HCT116 (cell line): Measurements from ENCODE around the gene PCDH9. TPM values are rescaled to one million over a fixed set of nuclear protein-coding genes. Genes with fewer than 3 reads are reported as not detected.

Source experiments
- ATAC-seq: fragments of 200-7000 bp; cut with Tn5 transposase; 2 replicates; pipeline ENCODE4 v1.9.1; 2020; ENCODE audit warnings: mild to moderate bottlenecking, moderate library complexity
- BruUV-seq: library from RNA; stranded (reverse); fragments of 400-500 nt; replicated peaks from 2 replicates; lab custom pipeline; 2021; lab: Mats Ljungman, UMichigan
- CTCF ChIA-PET: fragments of 300-600 bp; sonication (Branson Sonifier 250); formaldehyde crosslinking; loops from one replicate; lab custom pipeline; 2021; ENCODE audit warnings: antibody characterized with exemption; lab: Charles Lee
- POLR2A ChIA-PET: fragments of 300-600, 350-600 bp; sonication (Branson Sonifier 250); formaldehyde crosslinking; loops from one replicate; lab custom pipeline; 2021; ENCODE audit warnings: antibody characterized with exemption; lab: Charles Lee
- RAD21 ChIA-PET, 2 experiments: fragments of 300-600 bp; sonication (Branson Sonifier 250); formaldehyde crosslinking; loops; one replicate each; lab custom pipeline; 2023; ENCODE audit warnings: low total read pairs in 2 of 2; ENCODE audit not compliant: uncharacterized antibody in 2 of 2, unreplicated experiment in 2 of 2, low non-redundant PET in 1 of 2; lab: Charles Lee
- DNase-seq: peaks from one replicate; pipeline ENCODE4 v3.0.0-alpha.2; 2010; ENCODE audit warnings: low read depth, low spot score
- H2AFZ ChIP-seq: fragments of 200-600 bp; shearing (Covaris generic), sonication (generic); 2 replicates; pipeline ENCODE4 v1.6.1; 2017; ENCODE audit warnings: low read depth, mixed run types, mixed read lengths, antibody characterized with exemption, low read length; ENCODE audit not compliant: poor library complexity, severe bottlenecking
- H3K27ac ChIP-seq: 2 replicates; pipeline ENCODE4 v1.5.1; 2012; ENCODE audit warnings: low read depth, low read length
- H3K27me3 ChIP-seq: fragments of 200-600 bp; sonication (generic); 2 replicates; pipeline ENCODE4 v1.6.1; 2016; ENCODE audit warnings: mixed run types, low read length, mixed read lengths; ENCODE audit not compliant: insufficient read depth
- H3K36me3 ChIP-seq, 2 experiments: fragments of 200-500 bp in 1 of 2; fragments of 200-600 bp in 1 of 2; sonication (Bioruptor generic) in 1 of 2; sonication (generic) in 1 of 2; 2 replicates each; pipeline versions ENCODE4 v1.5.1 to v1.6.1; 2014 to 2016; ENCODE audit warnings: low read length in 2 of 2, inconsistent platforms in 1 of 2, mixed read lengths in 1 of 2, mixed run types in 1 of 2; ENCODE audit not compliant: insufficient read depth in 2 of 2, control insufficient read depth in 1 of 2
- H3K4me1 ChIP-seq, 2 experiments: fragments of 200-600 bp in 1 of 2; sonication (generic) in 1 of 2; 2 replicates each; pipeline versions ENCODE4 v1.5.1 to v1.6.1; 2012 to 2017; ENCODE audit warnings: low read length in 2 of 2, inconsistent platforms in 1 of 2, mild to moderate bottlenecking in 1 of 2, mixed read lengths in 1 of 2, mixed run types in 1 of 2, moderate library complexity in 1 of 2; ENCODE audit not compliant: insufficient read depth in 2 of 2, control insufficient read depth in 1 of 2
- H3K4me2 ChIP-seq: fragments of 200-600 bp; sonication (generic); 2 replicates; pipeline ENCODE4 v1.6.1; 2017; ENCODE audit warnings: mixed run types, low read length, mixed read lengths
- H3K4me3 ChIP-seq, 2 experiments: fragments of 200-600 bp in 1 of 2; sonication (generic) in 1 of 2; replicated peaks in 1 of 2; 2 replicates each; pipeline ENCODE4 v1.5.1; 2011 to 2016; ENCODE audit warnings: low read length in 2 of 2, control low read depth in 1 of 2, low read depth in 1 of 2, mild to moderate bottlenecking in 1 of 2, mixed read lengths in 1 of 2, mixed run types in 1 of 2
- H3K79me2 ChIP-seq: fragments of 200-600 bp; sonication (generic); 2 replicates; pipeline ENCODE4 v1.6.1; 2017; ENCODE audit warnings: mild to moderate bottlenecking, mixed run types, low read length, moderate library complexity, mixed read lengths; ENCODE audit not compliant: insufficient read depth
- H3K9ac ChIP-seq: fragments of 200-600 bp; sonication (generic); 2 replicates; pipeline ENCODE4 v1.6.1; 2016; ENCODE audit warnings: low read length, mixed read lengths
- H3K9me2 ChIP-seq: fragments of 200-600 bp; sonication (generic), shearing (Covaris generic); 2 replicates; pipeline ENCODE4 v1.6.1; 2017; ENCODE audit warnings: mixed run types, mild to moderate bottlenecking, moderate library complexity; ENCODE audit not compliant: insufficient read depth
- H3K9me3 ChIP-seq, 2 experiments: fragments of 200-500 bp in 1 of 2; fragments of 200-600 bp in 1 of 2; sonication (Bioruptor generic) in 1 of 2; sonication (generic) in 1 of 2; 2 replicates each; pipeline ENCODE4 v1.6.1; 2014 to 2017; ENCODE audit warnings: low read length in 2 of 2, mixed read lengths in 2 of 2, inconsistent platforms in 1 of 2, low read depth in 1 of 2, mild to moderate bottlenecking in 1 of 2, mixed run types in 1 of 2, moderate library complexity in 1 of 2; ENCODE audit not compliant: control insufficient read depth in 1 of 2, insufficient read depth in 1 of 2
- H4K20me1 ChIP-seq: fragments of 200-600 bp; sonication (generic), shearing (Covaris generic); 2 replicates; pipeline ENCODE4 v1.6.1; 2017; ENCODE audit warnings: mixed run types, mild to moderate bottlenecking, moderate library complexity; ENCODE audit not compliant: insufficient read depth
- CBX3 ChIP-seq: IDR thresholded peaks from 2 replicates; pipeline ENCODE4 v1.6.1; 2012; ENCODE audit warnings: low read depth
- CEBPB ChIP-seq: IDR thresholded peaks from 2 replicates; pipeline ENCODE4 v1.6.1; 2012; ENCODE audit warnings: low read depth
- ELF1 ChIP-seq: IDR thresholded peaks from 2 replicates; pipeline ENCODE4 v1.6.1; 2012; ENCODE audit warnings: low read depth, borderline replicate concordance
- EZH2 ChIP-seq: fragments of 200-600 bp; sonication (generic); IDR thresholded peaks from 2 replicates; pipeline ENCODE4 v1.6.1; 2017; ENCODE audit warnings: antibody characterized with exemption, mixed run types
- EZH2phosphoT487 ChIP-seq: fragments of 200-600 bp; IDR thresholded peaks from 2 replicates; pipeline ENCODE4 v1.6.1; 2018; ENCODE audit warnings: antibody characterized with exemption, borderline replicate concordance
- FOSL1 ChIP-seq: IDR thresholded peaks from 2 replicates; pipeline ENCODE4 v1.6.1; 2012; ENCODE audit warnings: low read depth
- JUND ChIP-seq: IDR thresholded peaks from 2 replicates; pipeline ENCODE4 v1.6.1; 2012
- POLR2A ChIP-seq: IDR thresholded peaks from 2 replicates; pipeline ENCODE4 v1.7.0; 2011; ENCODE audit warnings: borderline replicate concordance; ENCODE audit not compliant: insufficient read depth, insufficient read length; ENCODE audit errors: extremely low read depth
- SIN3A ChIP-seq: IDR thresholded peaks from 2 replicates; pipeline ENCODE4 v1.6.1; 2012; ENCODE audit warnings: low read depth
- SP1 ChIP-seq: IDR thresholded peaks from 2 replicates; pipeline ENCODE4 v1.6.1; 2012; ENCODE audit warnings: low read depth
- SRF ChIP-seq: IDR thresholded peaks from 2 replicates; pipeline ENCODE4 v1.6.1; 2012; ENCODE audit warnings: low read depth
- TCF7L2 ChIP-seq: IDR thresholded peaks from 2 replicates; pipeline ENCODE4 v1.7.0; 2011; ENCODE audit warnings: borderline replicate concordance, inconsistent platforms; ENCODE audit not compliant: insufficient read depth, insufficient read length; ENCODE audit errors: extremely low read depth
- YY1 ChIP-seq: IDR thresholded peaks from 2 replicates; pipeline ENCODE4 v1.6.1; 2011; ENCODE audit warnings: low read length, low read depth, moderate library complexity, mild to moderate bottlenecking; ENCODE audit not compliant: insufficient replicate concordance; ENCODE audit errors: extremely low read depth
- ZFX ChIP-seq: fragments of 450-650 bp; IDR thresholded peaks from 2 replicates; pipeline ENCODE4 v1.6.1; 2017
- ZNF274 ChIP-seq: fragments of 200-500 bp; sonication (Bioruptor generic); IDR thresholded peaks from 2 replicates; pipeline ENCODE4 v1.6.1; 2014; ENCODE audit warnings: mild to moderate bottlenecking, low read depth, low read length, inconsistent platforms
- intact Hi-C: fragments of 100-400 bp; cut with micrococcal nuclease; formaldehyde crosslinking; loops from 2 replicates; pipeline ENCODE4 v1.10.0; 2022
- total RNA-seq: library from RNA; stranded (reverse); gene quantifications from one replicate; pipeline ENCODE4 v1.2.1, GENCODE V29; 2021; ENCODE audit not compliant: unreplicated experiment
- TF ChIP-seq, protein P1 (sequence below): IDR thresholded peaks from 2 replicates; pipeline ENCODE4 v1.6.1; 2011; ENCODE audit warnings: mild to moderate bottlenecking, low read length, moderate library complexity; ENCODE audit not compliant: insufficient replicate concordance; ENCODE audit errors: extremely low read depth
- TF ChIP-seq, protein P2 (sequence below): IDR thresholded peaks from 2 replicates; pipeline ENCODE4 v1.6.1; 2012; ENCODE audit warnings: low read depth
- TF ChIP-seq, protein P3 (sequence below): IDR thresholded peaks from 2 replicates; pipeline ENCODE4 v1.6.1; 2012
- TF ChIP-seq, protein P4 (sequence below), 3 experiments: fragments of 200-600 bp in 1 of 3; sonication (generic) in 1 of 3; IDR thresholded peaks in 2 of 3; conservative IDR thresholded peaks in 1 of 3; 2 replicates each; pipeline ENCODE4 v1.5.1; 2012 to 2017; ENCODE audit warnings: low read depth in 2 of 3, low read length in 2 of 3, antibody characterized with exemption in 1 of 3, borderline replicate concordance in 1 of 3, control low read depth in 1 of 3, mild to moderate bottlenecking in 1 of 3, mixed read lengths in 1 of 3, mixed run types in 1 of 3, moderate library complexity in 1 of 3; ENCODE audit not compliant: insufficient read depth in 1 of 3

PCDH9 gene
- total RNA-seq, 1 experiment from 2014 or later = 0.02 TPM

DNA sequence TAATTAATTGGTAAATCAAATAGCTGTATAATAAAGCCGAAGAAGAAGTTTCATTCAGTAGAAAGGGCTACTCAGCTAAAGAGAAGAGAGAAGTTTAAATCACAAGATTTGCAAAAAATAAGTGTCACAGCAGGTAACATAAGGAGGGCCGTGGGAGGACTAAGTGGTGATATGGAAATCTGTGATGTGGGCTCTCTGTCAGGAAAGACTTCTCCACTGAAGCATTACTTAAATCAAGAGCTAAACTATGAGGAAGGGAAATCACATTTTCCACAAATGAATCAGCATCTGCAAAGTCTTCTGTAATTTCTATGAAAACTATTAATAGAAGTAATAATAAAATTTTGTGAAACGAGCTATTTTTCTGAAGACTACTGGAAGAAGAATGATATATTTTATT is 153.8 kb downstream of the PCDH9 start:
- intact Hi-C loops = no loop called here
- Histone ChIP-seq H3K79me2 (no peaks in the 10 kb centered on the region), H2AFZ (no peak overlapping the region), H3K27ac (no peak overlapping the region), H3K4me3 (no peak overlapping the region), H3K9me2 (no peaks in the 10 kb centered on the region), H3K9ac (no peak overlapping the region), H4K20me1 (no peaks in the 10 kb centered on the region), H3K9me3 (no peaks in the 10 kb centered on the region), H3K4me1 (no peaks in the 10 kb centered on the region), H3K4me2 (no peak overlapping the region), H3K36me3 (no peaks in the 10 kb centered on the region), H3K27me3 (no peaks in the 10 kb centered on the region)
- ChIA-PET CTCF (interaction anchor here (0.6 kb wide), 1 partner anchor 346 kb away, joined by 3 read pairs; no protein-coding TSS in a partner anchor), RAD21 (no interaction called here), POLR2A (no interaction called here)
- DNase-seq (no peak), ATAC-seq (no peak)
- no peak for TF ChIP-seq CBX3
- TF ChIP-seq JUND = no peak
- no peak for TF ChIP-seq SIN3A
- no peak for TF ChIP-seq CEBPB
- TF ChIP-seq FOSL1 = no peak
- TF ChIP-seq, protein P1, sequence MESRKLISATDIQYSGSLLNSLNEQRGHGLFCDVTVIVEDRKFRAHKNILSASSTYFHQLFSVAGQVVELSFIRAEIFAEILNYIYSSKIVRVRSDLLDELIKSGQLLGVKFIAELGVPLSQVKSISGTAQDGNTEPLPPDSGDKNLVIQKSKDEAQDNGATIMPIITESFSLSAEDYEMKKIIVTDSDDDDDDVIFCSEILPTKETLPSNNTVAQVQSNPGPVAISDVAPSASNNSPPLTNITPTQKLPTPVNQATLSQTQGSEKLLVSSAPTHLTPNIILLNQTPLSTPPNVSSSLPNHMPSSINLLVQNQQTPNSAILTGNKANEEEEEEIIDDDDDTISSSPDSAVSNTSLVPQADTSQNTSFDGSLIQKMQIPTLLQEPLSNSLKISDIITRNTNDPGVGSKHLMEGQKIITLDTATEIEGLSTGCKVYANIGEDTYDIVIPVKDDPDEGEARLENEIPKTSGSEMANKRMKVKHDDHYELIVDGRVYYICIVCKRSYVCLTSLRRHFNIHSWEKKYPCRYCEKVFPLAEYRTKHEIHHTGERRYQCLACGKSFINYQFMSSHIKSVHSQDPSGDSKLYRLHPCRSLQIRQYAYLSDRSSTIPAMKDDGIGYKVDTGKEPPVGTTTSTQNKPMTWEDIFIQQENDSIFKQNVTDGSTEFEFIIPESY = no peak
- no peak for TF ChIP-seq YY1
- TF ChIP-seq EZH2phosphoT487 = no peak
- TF ChIP-seq ZFX = no peak
- no peak for TF ChIP-seq ZNF274
- no peak for TF ChIP-seq POLR2A
- TF ChIP-seq SRF = no peak
- no peak for TF ChIP-seq ELF1
- no peak for TF ChIP-seq EZH2
- no peak for TF ChIP-seq TCF7L2
- TF ChIP-seq, protein P2, sequence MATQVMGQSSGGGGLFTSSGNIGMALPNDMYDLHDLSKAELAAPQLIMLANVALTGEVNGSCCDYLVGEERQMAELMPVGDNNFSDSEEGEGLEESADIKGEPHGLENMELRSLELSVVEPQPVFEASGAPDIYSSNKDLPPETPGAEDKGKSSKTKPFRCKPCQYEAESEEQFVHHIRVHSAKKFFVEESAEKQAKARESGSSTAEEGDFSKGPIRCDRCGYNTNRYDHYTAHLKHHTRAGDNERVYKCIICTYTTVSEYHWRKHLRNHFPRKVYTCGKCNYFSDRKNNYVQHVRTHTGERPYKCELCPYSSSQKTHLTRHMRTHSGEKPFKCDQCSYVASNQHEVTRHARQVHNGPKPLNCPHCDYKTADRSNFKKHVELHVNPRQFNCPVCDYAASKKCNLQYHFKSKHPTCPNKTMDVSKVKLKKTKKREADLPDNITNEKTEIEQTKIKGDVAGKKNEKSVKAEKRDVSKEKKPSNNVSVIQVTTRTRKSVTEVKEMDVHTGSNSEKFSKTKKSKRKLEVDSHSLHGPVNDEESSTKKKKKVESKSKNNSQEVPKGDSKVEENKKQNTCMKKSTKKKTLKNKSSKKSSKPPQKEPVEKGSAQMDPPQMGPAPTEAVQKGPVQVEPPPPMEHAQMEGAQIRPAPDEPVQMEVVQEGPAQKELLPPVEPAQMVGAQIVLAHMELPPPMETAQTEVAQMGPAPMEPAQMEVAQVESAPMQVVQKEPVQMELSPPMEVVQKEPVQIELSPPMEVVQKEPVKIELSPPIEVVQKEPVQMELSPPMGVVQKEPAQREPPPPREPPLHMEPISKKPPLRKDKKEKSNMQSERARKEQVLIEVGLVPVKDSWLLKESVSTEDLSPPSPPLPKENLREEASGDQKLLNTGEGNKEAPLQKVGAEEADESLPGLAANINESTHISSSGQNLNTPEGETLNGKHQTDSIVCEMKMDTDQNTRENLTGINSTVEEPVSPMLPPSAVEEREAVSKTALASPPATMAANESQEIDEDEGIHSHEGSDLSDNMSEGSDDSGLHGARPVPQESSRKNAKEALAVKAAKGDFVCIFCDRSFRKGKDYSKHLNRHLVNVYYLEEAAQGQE = no peak
- no peak for TF ChIP-seq SP1
- TF ChIP-seq, protein P3, sequence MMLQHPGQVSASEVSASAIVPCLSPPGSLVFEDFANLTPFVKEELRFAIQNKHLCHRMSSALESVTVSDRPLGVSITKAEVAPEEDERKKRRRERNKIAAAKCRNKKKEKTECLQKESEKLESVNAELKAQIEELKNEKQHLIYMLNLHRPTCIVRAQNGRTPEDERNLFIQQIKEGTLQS = no peak
- TF ChIP-seq, protein P4, sequence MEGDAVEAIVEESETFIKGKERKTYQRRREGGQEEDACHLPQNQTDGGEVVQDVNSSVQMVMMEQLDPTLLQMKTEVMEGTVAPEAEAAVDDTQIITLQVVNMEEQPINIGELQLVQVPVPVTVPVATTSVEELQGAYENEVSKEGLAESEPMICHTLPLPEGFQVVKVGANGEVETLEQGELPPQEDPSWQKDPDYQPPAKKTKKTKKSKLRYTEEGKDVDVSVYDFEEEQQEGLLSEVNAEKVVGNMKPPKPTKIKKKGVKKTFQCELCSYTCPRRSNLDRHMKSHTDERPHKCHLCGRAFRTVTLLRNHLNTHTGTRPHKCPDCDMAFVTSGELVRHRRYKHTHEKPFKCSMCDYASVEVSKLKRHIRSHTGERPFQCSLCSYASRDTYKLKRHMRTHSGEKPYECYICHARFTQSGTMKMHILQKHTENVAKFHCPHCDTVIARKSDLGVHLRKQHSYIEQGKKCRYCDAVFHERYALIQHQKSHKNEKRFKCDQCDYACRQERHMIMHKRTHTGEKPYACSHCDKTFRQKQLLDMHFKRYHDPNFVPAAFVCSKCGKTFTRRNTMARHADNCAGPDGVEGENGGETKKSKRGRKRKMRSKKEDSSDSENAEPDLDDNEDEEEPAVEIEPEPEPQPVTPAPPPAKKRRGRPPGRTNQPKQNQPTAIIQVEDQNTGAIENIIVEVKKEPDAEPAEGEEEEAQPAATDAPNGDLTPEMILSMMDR (IDR thresholded peaks at IDR 0.05 in 2 of 3, conservative IDR thresholded peaks at IDR 0.05 in 1 of 3; ENCODE audit: borderline replicate concordance in 1 of 3, insufficient read depth in 1 of 3, low read depth in 2 of 3, low read length in 2 of 3) = no peak
- no TSS peak for BruUV-seq
